WTC11 (cell line): Measurements from ENCODE around the gene DNA2. TPM values are rescaled to one million over a fixed set of nuclear protein-coding genes. Genes with fewer than 3 reads are reported as not detected.

Experiments
- ESRRA ChIP-seq: sonication (generic); formaldehyde crosslinking; IDR thresholded peaks from 2 replicates; pipeline ENCODE4 v1.8.1; 2022; ENCODE audit warnings: mild to moderate bottlenecking, missing genetic modification reagents, borderline replicate concordance
- RELA ChIP-seq: sonication (generic); formaldehyde crosslinking; IDR thresholded peaks from 2 replicates; pipeline ENCODE4 v1.8.1; 2022; ENCODE audit warnings: missing genetic modification reagents, mild to moderate bottlenecking, borderline replicate concordance
- SMAD4 ChIP-seq: sonication (generic); formaldehyde crosslinking; IDR thresholded peaks from 2 replicates; pipeline ENCODE4 v1.8.0; 2022; ENCODE audit warnings: mild to moderate bottlenecking, missing genetic modification reagents
- SOX15 ChIP-seq: fragments of 250-450 bp; sonication (Bioruptor Pico); IDR thresholded peaks from 2 replicates; pipeline ENCODE4 v1.9.0; 2021; ENCODE audit warnings: mild to moderate bottlenecking
- TCF7 ChIP-seq: sonication (generic); formaldehyde crosslinking; IDR thresholded peaks from 2 replicates; pipeline ENCODE4 v1.8.0; 2022; ENCODE audit warnings: mild to moderate bottlenecking, low read depth, missing genetic modification reagents, moderate library complexity
- TEAD4 ChIP-seq: sonication (generic); formaldehyde crosslinking; IDR thresholded peaks from 2 replicates; pipeline ENCODE4 v1.8.0; 2022; ENCODE audit warnings: mild to moderate bottlenecking, missing genetic modification reagents
- total RNA-seq: library from RNA; stranded (reverse); gene quantifications from 3 replicates; pipeline ENCODE4 v1.2.3, GENCODE V29; 2021
- TF ChIP-seq, protein P1 (sequence below): fragments of 250-450 bp; sonication (Bioruptor Pico); conservative IDR thresholded peaks from 2 replicates; pipeline ENCODE4 v1.9.0; 2021; ENCODE audit warnings: mild to moderate bottlenecking
- TF ChIP-seq, protein P2 (sequence below): sonication (generic); formaldehyde crosslinking; IDR thresholded peaks from 2 replicates; pipeline ENCODE4 v1.8.0; 2022; ENCODE audit warnings: mild to moderate bottlenecking, missing genetic modification reagents

The DNA2 gene
- total RNA-seq, 1 experiment from 2014 or later, result 46.3 TPM

DNA sequence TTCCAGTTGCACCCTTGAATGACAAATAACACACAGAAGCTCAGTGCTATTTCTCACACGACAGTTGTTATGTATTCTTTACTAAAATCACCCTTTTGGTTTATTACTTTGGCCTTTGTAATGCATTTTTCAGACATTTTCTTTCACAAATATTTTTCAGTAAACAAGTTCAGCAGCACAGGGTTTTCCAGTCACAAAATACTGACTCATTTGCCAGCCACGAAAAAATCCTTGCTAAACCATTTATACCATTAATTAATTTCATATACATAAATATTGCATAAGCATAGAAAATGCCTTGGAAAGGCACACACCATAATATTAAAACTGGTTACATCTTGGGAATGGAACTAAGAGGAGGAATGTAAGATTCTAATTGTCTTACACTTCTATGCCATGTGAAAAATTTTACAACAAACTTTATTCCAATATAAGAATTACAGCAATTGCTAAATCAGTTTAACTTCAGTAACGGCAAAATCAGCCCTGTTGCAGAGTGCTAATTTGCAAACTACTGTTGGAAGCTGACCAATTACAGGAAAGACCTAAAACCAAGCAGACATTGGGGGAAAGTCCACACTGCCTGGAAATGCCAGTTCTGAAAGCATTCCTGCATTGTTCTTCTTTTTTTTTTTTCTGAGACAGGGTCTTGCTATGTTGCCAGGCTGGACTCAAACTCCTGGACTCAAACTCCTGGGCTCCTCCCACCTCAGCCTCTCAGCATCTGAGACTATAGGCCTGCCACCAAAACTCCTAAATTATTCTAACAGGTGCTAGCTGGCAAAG is 107.5 kb downstream of the DNA2 start (continued):
- TF ChIP-seq SMAD4 (CRISPR knock-in tag), result no peak
- TF ChIP-seq, protein P1, sequence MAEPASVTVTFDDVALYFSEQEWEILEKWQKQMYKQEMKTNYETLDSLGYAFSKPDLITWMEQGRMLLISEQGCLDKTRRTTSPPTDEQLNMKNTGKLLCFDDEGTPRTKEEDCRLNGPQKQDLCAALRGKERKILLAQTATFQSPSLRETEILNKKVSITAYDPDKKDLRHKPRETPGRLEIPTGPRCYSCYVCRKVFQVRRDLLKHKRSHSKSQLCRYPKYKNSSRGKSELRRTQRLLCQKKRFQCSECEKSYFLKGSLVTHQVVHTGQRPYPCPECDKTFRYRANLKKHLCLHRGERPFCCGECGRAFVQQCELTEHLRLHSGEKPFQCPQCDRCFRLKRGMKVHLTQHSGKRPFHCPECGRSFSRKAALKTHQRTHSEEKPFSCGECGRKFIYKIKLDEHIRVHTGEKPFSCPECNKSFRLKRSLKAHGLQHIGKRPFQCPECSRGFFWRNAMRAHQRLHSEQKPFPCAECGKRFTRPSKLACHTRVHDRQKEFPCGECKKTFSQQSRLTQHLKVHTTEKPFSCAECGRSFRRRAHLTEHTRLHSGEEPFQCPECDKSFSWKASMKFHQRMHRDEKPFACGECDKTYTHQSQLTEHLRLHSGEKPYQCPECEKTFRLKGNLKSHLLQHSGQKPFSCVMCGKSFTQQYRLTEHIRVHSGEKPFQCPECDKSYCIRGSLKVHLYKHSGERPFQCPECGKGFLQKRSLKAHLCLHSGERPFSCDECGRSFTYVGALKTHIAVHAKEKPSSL, result no peak
- TF ChIP-seq RELA, result no peak
- no peak for TF ChIP-seq TCF7 (CRISPR knock-in tag)
- TF ChIP-seq SOX15, result no peak
- no peak for TF ChIP-seq ESRRA (CRISPR knock-in tag)
- no peak for TF ChIP-seq TEAD4 (CRISPR knock-in tag)
- TF ChIP-seq, protein P2, sequence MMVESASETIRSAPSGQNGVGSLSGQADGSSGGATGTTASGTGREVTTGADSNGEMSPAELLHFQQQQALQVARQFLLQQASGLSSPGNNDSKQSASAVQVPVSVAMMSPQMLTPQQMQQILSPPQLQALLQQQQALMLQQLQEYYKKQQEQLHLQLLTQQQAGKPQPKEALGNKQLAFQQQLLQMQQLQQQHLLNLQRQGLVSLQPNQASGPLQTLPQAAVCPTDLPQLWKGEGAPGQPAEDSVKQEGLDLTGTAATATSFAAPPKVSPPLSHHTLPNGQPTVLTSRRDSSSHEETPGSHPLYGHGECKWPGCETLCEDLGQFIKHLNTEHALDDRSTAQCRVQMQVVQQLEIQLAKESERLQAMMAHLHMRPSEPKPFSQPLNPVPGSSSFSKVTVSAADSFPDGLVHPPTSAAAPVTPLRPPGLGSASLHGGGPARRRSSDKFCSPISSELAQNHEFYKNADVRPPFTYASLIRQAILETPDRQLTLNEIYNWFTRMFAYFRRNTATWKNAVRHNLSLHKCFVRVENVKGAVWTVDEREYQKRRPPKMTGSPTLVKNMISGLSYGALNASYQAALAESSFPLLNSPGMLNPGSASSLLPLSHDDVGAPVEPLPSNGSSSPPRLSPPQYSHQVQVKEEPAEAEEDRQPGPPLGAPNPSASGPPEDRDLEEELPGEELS (CRISPR knock-in tag), result no peak

Other genes starting within 250 kb of the DNA2 start
- gene ATOH7, start 239.9 kb downstream of the DNA2 start, total RNA-seq, result 0.30 to 0.44 TPM (median 0.31 TPM) in 3 replicates
- gene HNRNPH3, start 139.9 kb downstream of the DNA2 start, total RNA-seq, result 220 to 226 TPM (median 223 TPM) in 3 replicates
- gene PBLD, start 139.0 kb downstream of the DNA2 start, total RNA-seq, result 2.4 to 2.7 TPM (median 2.6 TPM) in 3 replicates
- gene RUFY2, start 64.7 kb downstream of the DNA2 start, total RNA-seq, result 10.0 to 10.7 TPM (median 10.3 TPM) in 3 replicates
- gene SLC25A16, start 55.5 kb upstream of the DNA2 start, total RNA-seq, result 11.1 to 16.8 TPM (median 13.1 TPM) in 3 replicates
- gene TET1, start 88.4 kb upstream of the DNA2 start, total RNA-seq, result 59.2 to 71.4 TPM (median 62.0 TPM) in 3 replicates
- gene CCAR1, start 249.3 kb upstream of the DNA2 start, total RNA-seq, result 75.0 to 95.4 TPM (median 79.7 TPM) in 3 replicates